Neural crest cell (in vitro differentiated cells): Measurements from ENCODE around the gene RPS18. TPM values are rescaled to one million over a fixed set of nuclear protein-coding genes. Genes with fewer than 3 reads are reported as not detected.

Source experiments
- DNase-seq: peaks from one replicate; pipeline ENCODE4 v3.0.0; 2021; ENCODE audit warnings: low read depth, mixed read lengths, low spot score
- H3K27ac Mint-ChIP-seq: one replicate; pipeline ENCODE4 v1.8.0; 2021; ENCODE audit warnings: mild to moderate bottlenecking, mixed read lengths; ENCODE audit not compliant: unreplicated experiment
- H3K27me3 Mint-ChIP-seq: 2 replicates; pipeline ENCODE4 v1.8.0; 2021; ENCODE audit warnings: low read depth, mild to moderate bottlenecking, mixed read lengths
- H3K36me3 Mint-ChIP-seq: 2 replicates; pipeline ENCODE4 v1.8.0; 2021; ENCODE audit warnings: low read depth, mild to moderate bottlenecking, mixed read lengths
- H3K4me1 Mint-ChIP-seq: 2 replicates; pipeline ENCODE4 v1.8.0; 2021; ENCODE audit warnings: mixed read lengths
- H3K4me3 Mint-ChIP-seq: one replicate; pipeline ENCODE4 v1.8.0; 2021; ENCODE audit warnings: mild to moderate bottlenecking, mixed read lengths
- H3K9me3 Mint-ChIP-seq: 2 replicates; pipeline ENCODE4 v1.8.0; 2021; ENCODE audit warnings: mixed read lengths
- total RNA-seq: library from RNA; stranded (reverse); gene quantifications from 2 replicates; pipeline ENCODE4 v1.2.1, GENCODE V29; 2021
- TF ChIP-seq, protein P1 (sequence below): fragments of 200-600 bp; sonication (generic); conservative IDR thresholded peaks from 2 replicates; pipeline ENCODE4 v1.5.0; 2021; ENCODE audit warnings: antibody characterized with exemption, mild to moderate bottlenecking

The RPS18 gene
- total RNA-seq, 1 donor from 2014 or later, result 2,299 TPM

DNA sequence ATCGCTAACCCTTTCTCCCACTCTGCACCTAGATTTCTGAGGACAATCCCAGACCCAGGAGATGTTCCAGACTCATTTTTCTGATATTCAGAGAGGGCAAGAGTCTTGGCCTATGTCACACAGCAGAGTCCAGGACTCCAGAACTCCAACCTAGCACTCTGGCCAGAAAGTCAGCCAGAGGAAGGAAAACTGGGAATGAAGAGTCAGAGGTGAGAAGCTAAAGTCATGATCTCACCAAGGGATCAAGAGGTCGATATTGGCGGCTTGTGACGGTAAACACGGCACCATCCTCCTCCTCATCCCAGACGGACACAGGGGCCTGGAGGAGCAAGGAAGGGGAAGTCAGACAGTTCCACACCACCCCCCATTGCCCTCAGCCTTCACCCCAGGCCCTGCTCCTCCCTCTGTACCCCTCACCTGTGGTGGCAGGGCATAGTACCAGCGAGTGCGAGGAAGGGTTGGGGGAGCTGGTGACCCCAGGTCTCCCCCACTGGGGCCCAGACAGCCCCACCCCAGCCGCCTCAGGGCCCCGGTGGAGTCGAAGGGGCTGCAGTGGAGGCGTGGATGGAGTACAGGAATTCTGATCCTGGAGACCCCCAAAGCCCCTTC is 25.0 kb downstream of the RPS18 start:
- TF ChIP-seq, protein P1, sequence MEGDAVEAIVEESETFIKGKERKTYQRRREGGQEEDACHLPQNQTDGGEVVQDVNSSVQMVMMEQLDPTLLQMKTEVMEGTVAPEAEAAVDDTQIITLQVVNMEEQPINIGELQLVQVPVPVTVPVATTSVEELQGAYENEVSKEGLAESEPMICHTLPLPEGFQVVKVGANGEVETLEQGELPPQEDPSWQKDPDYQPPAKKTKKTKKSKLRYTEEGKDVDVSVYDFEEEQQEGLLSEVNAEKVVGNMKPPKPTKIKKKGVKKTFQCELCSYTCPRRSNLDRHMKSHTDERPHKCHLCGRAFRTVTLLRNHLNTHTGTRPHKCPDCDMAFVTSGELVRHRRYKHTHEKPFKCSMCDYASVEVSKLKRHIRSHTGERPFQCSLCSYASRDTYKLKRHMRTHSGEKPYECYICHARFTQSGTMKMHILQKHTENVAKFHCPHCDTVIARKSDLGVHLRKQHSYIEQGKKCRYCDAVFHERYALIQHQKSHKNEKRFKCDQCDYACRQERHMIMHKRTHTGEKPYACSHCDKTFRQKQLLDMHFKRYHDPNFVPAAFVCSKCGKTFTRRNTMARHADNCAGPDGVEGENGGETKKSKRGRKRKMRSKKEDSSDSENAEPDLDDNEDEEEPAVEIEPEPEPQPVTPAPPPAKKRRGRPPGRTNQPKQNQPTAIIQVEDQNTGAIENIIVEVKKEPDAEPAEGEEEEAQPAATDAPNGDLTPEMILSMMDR, result no peak
- Mint-ChIP-seq H3K9me3 (no peaks in the 10 kb centered on the region), H3K4me3 (peak overlapping the region; percentile 99), H3K4me1 (peaks cover 39% of the 10 kb centered on the region), H3K27me3 (no peaks in the 10 kb centered on the region), H3K36me3 (no peaks in the 10 kb centered on the region), H3K27ac (no peak overlapping the region)
- no peak for DNase-seq

GRCh38 chr6:33297406-33297955 is 25.6 kb downstream of the RPS18 start:
- Mint-ChIP-seq H3K4me3 (peak overlapping the region; percentile 99), H3K27me3 (no peaks in the 10 kb centered on the region), H3K27ac (peak overlapping the region; percentile 12), H3K36me3 (no peaks in the 10 kb centered on the region), H3K4me1 (peaks cover 39% of the 10 kb centered on the region), H3K9me3 (no peaks in the 10 kb centered on the region)
- no peak for DNase-seq
- TF ChIP-seq, protein P1, result no peak

DNA sequence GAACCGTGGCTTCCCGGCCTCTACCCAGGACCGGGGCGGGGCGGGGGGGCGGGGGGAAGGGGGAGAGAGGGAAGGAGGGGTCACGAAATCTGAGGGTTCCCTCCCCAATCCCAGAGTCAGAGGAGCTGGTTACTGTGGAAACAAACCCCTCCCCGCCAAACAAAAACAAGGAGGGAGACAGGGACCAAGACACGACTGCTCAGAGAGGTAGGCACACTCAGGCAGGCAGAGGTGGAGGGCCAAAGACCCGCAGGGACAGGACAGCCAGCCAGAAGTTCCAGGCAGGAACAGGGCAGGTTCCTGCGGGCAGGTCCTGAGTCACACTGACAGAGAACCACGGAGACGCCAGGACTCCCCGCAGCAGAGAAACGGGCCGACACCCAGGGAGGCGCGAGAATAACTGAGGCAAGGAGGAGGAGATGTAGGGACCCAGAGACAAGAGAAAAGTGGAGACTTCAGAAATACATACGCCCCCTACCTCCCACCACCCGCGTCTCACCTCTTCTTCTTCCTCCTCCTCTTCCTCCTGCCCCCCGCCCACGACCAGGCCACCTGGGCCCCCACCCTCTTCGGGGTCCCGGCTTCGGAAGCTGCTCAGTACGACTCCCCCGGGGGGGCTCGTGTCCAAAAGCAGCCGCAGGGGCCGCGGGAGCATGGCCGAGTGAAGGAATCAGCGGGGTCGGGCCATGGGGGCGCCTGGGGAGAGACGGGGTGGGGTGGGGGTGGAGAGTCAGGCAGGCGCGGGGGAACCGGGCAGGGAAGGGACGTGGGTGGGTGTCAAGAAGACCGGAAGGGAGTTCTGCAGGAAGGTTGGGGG is 26.3 kb downstream of the RPS18 start:
- H3K27ac Mint-ChIP-seq, result peak overlapping the region; percentile 96
- H3K4me1 Mint-ChIP-seq, result peaks cover 39% of the 10 kb centered on the region
- H3K4me3 Mint-ChIP-seq, result peak overlapping the region; percentile 99
- no peaks in the 10 kb centered on the region for H3K27me3 Mint-ChIP-seq
- no peak for DNase-seq
- no peaks in the 10 kb centered on the region for H3K9me3 Mint-ChIP-seq
- no peaks in the 10 kb centered on the region for H3K36me3 Mint-ChIP-seq
- TF ChIP-seq, protein P1, result no peak

DNA sequence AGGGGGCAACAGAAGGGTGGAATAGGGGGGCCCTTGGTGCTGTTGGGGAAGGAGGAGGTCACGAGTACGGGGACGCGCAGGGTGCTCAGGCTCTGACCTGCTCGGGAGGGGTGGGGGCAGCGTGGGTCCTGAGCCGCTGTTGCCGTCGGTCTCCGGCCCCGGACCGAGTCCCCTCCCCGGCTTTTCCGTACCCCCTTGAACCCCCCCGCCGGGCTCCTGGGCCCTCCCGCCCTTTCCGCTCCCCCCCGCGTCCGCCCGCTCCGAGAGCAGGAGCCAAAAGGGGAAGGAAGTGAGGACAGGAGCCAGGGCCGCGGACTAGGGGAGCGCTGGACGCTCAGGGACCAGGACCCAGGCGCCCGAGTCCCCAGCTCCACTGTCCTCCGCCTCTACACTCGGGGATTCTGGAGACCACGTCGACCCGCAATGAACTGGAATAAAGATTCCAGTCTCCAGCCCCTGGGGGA is 26.9 kb downstream of the RPS18 start, which contains the start of gene RGL2:
Gene RGL2, minus strand, starts transcription at position 170 of the 464 bp plus-strand sequence. CDS start 332 bp downstream, outside the sequence.
- H3K4me1 Mint-ChIP-seq, result peaks cover 39% of the 10 kb centered on the region
- H3K27ac Mint-ChIP-seq, result peak within 1 kb of the TSS; percentile 99
- no peak for DNase-seq
- TF ChIP-seq, protein P1, result no peak
- H3K27me3 Mint-ChIP-seq, result no peaks in the 10 kb centered on the region
- no peaks in the 10 kb centered on the region for H3K36me3 Mint-ChIP-seq
- no peaks in the 10 kb centered on the region for H3K9me3 Mint-ChIP-seq
- peak within 1 kb of the TSS; percentile 99 for H3K4me3 Mint-ChIP-seq

DNA sequence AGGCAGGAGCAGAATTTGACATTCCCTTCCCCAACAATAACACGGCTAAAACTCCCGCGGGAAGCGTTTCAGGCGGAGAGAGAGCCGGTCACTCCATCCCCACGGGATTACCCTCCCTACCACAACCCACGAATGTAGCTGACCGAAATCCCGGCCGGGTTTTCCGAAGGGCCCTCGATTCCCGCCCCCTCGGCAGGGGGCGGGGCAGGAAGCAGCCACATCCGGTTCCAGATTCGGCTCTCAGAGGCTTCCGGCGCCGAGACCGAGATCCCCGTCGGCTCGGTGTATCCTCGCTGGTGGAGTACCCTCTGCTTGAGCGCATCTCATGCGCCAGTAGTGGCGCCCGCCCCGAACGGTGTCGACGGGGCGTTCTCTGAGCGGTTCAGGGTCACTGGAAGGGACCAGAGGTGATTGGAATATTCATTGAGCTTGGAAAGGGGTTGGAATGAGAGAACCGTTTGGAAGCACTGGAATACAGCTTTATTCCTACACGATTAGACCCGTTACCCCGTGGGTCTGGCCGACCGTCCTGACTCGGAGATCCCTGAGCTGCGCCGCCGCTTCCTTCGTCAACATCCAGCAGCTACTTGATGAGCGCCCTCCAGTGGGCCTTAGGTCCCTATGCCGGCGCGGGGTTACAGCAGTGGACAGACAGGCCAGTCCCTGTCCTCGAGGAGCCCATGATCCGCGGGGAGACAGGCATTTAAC is 27.5 kb downstream of the RPS18 start:
- no peaks in the 10 kb centered on the region for H3K36me3 Mint-ChIP-seq
- TF ChIP-seq, protein P1, result peak; percentile 79
- no peaks in the 10 kb centered on the region for H3K9me3 Mint-ChIP-seq
- peaks cover 39% of the 10 kb centered on the region for H3K4me1 Mint-ChIP-seq
- peak; percentile 81 for DNase-seq
- no peaks in the 10 kb centered on the region for H3K27me3 Mint-ChIP-seq
- H3K27ac Mint-ChIP-seq, result peak overlapping the region; percentile 99
- H3K4me3 Mint-ChIP-seq, result peak overlapping the region; percentile 99
